Vagina (tissue), 2 donors: ENCODE measurements around the gene PAQR5. TPM values are rescaled to one million over a fixed set of nuclear protein-coding genes. Genes with fewer than 3 reads are reported as not detected.

ENCODE experiments used
- DNase-seq, 2 donors: peaks; one replicate each; pipeline ENCODE4 v3.0.0-alpha.2; 2017; ENCODE audit errors: extremely low spot score in 2 of 2
- H3K27ac ChIP-seq: fragments of 200-600 bp; sonication (generic); one replicate; pipeline ENCODE4 v1.5.1; 2019
- H3K27me3 ChIP-seq: fragments of 200-600 bp; sonication (generic); one replicate; pipeline ENCODE4 v1.5.1; 2019
- H3K36me3 ChIP-seq, 2 donors: fragments of 200-600 bp; sonication (generic); one replicate each; pipeline ENCODE4 v1.5.1; 2017 to 2019
- H3K4me1 ChIP-seq: fragments of 200-600 bp; sonication (generic); one replicate; pipeline ENCODE4 v1.5.1; 2019
- H3K4me3 ChIP-seq, 2 donors: fragments of 200-600 bp; sonication (generic); 1 replicate in 1 of 2; 2 replicates in 1 of 2; pipeline ENCODE4 v1.5.1; 2016 to 2019
- H3K9me3 ChIP-seq: fragments of 200-600 bp; sonication (generic); one replicate; pipeline ENCODE4 v1.5.1; 2019
- CTCF ChIP-seq, 3 experiments: fragments of 450-650 bp in 2 of 3; fragments of 200-600 bp in 1 of 3; sonication (generic) in 1 of 3; IDR thresholded peaks; one replicate each; pipeline ENCODE4 v1.5.1; 2017 to 2019; ENCODE audit warnings: antibody characterized with exemption in 3 of 3, mild to moderate bottlenecking in 2 of 3, moderate library complexity in 2 of 3
- POLR2A ChIP-seq, 2 donors: fragments of 450-650 bp; IDR thresholded peaks; one replicate each; pipeline ENCODE4 v1.6.1; 2017; ENCODE audit warnings: antibody characterized with exemption in 2 of 2, mild to moderate bottlenecking in 2 of 2, moderate library complexity in 2 of 2
- POLR2AphosphoS5 ChIP-seq, 2 donors: sonication (generic); formaldehyde crosslinking; IDR thresholded peaks; one replicate each; pipeline ENCODE4 v1.9.0; 2017; ENCODE audit warnings: antibody characterized with exemption in 2 of 2, mild to moderate bottlenecking in 2 of 2, low read depth in 1 of 2; ENCODE audit not compliant: insufficient read depth in 1 of 2
- intact Hi-C: fragments of 100-400 bp; cut with DNase I; formaldehyde crosslinking; loops from one replicate; pipeline ENCODE4 v1.15.1; 2023
- total RNA-seq: library from RNA; depleted of rRNA; stranded (reverse); fragments of >200 nt; gene quantifications from one replicate; pipeline ENCODE4 v1.2.3, GENCODE V29; 2016

The PAQR5 gene
- total RNA-seq, 1 donor from 2014 or later, result 9.1 TPM

DNA sequence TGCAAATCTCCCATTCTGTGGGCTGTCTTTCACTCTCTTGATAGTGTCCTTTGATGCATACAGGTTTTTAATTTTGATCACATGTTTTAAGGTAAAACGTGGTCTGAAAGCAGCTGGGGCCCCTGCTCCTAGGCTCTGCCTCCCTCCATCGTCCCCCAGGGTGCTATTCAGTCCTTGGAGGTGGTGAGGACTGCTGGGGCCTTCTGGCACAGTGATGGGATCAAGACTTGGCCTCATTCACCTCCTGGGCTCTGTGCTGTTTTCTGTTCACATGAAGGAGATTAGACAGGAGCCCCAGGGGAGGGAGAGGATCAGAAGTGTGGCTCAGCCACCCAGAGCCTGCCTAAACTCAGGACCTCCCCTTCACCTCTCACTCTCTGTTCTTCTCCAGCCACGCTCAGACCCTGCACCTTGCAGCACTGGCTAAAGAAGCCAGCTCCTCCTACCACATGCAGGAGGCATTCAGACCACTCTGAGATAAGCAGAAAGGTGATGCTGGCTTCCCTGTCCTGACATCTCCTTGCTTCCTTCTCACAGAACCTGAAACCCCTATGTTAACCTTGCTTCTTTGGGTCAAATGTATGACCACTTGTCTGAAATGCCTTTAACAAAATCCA, 43.9 kb downstream of the PAQR5 start:
- DNase-seq, result no peak
- Histone ChIP-seq H3K9me3 (no peaks in the 10 kb centered on the region), H3K4me1 (no peaks in the 10 kb centered on the region), H3K27me3 (no peaks in the 10 kb centered on the region), H3K4me3 (no peak overlapping the region), H3K36me3 (no peaks in the 10 kb centered on the region), H3K27ac (no peak overlapping the region)
- TF ChIP-seq CTCF (IDR thresholded peaks at IDR 0.05) (no peak), POLR2AphosphoS5 (IDR thresholded peaks at IDR 0.05; ENCODE audit: insufficient read depth in 1 of 2, low read depth in 1 of 2) (no peak), POLR2A (IDR thresholded peaks at IDR 0.05) (no peak)
- intact Hi-C loops, result no loop called here

GRCh38 chr15:69343133-69343532, 44.4 kb downstream of the PAQR5 start:
- H3K27ac ChIP-seq, result no peak overlapping the region
- intact Hi-C loops, result no loop called here
- no peaks in the 10 kb centered on the region for H3K4me1 ChIP-seq
- H3K9me3 ChIP-seq, result no peaks in the 10 kb centered on the region
- no peak overlapping the region for H3K4me3 ChIP-seq
- DNase-seq, result no peak
- no peaks in the 10 kb centered on the region for H3K36me3 ChIP-seq
- no peak for TF ChIP-seq POLR2AphosphoS5 (IDR thresholded peaks at IDR 0.05; ENCODE audit: insufficient read depth in 1 of 2, low read depth in 1 of 2)
- H3K27me3 ChIP-seq, result no peaks in the 10 kb centered on the region

GRCh38 chr15:69344238-69344637, 45.5 kb downstream of the PAQR5 start:
- intact Hi-C loops, result no loop called here
- H3K27ac ChIP-seq, result no peak overlapping the region

DNA sequence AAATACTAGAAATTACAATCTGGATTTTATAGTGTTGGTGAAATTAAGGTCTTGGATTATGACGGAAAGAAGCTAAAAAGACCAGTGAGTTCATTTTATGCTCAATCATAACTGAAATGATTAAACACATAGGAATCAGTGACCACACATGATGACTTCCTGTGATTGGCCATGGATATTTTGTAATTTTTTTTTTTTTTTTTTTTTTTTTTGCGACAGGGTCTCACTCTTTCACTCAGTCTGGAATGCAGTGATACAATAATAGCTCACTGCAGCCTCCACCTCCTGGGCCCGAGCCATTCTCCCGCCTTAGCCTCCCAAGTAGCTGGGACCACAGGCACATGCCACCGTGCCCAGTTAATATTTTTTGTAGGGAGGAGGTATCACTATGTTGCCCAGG, 47.4 kb downstream of the PAQR5 start:
- Histone ChIP-seq H3K27ac (no peak overlapping the region), H3K4me1 (no peaks in the 10 kb centered on the region), H3K9me3 (no peaks in the 10 kb centered on the region), H3K36me3 (no peaks in the 10 kb centered on the region), H3K4me3 (no peak overlapping the region), H3K27me3 (no peaks in the 10 kb centered on the region)
- no peak for DNase-seq
- no peak for TF ChIP-seq CTCF (IDR thresholded peaks at IDR 0.05)
- TF ChIP-seq POLR2AphosphoS5 (IDR thresholded peaks at IDR 0.05; ENCODE audit: insufficient read depth in 1 of 2, low read depth in 1 of 2), result no peak
- no peak for TF ChIP-seq POLR2A (IDR thresholded peaks at IDR 0.05)
- intact Hi-C loops, result no loop called here

More at GRCh38 chr15:69344238-69344637, 45.5 kb downstream of the PAQR5 start:
- no peak overlapping the region for H3K4me3 ChIP-seq
- H3K4me1 ChIP-seq, result no peaks in the 10 kb centered on the region
- no peak for TF ChIP-seq POLR2AphosphoS5 (IDR thresholded peaks at IDR 0.05; ENCODE audit: insufficient read depth in 1 of 2, low read depth in 1 of 2)
- no peak for TF ChIP-seq POLR2A (IDR thresholded peaks at IDR 0.05)
- TF ChIP-seq CTCF (IDR thresholded peaks at IDR 0.05), result no peak
- H3K36me3 ChIP-seq, result no peaks in the 10 kb centered on the region
- no peaks in the 10 kb centered on the region for H3K9me3 ChIP-seq
- no peaks in the 10 kb centered on the region for H3K27me3 ChIP-seq
- no peak for DNase-seq

DNA sequence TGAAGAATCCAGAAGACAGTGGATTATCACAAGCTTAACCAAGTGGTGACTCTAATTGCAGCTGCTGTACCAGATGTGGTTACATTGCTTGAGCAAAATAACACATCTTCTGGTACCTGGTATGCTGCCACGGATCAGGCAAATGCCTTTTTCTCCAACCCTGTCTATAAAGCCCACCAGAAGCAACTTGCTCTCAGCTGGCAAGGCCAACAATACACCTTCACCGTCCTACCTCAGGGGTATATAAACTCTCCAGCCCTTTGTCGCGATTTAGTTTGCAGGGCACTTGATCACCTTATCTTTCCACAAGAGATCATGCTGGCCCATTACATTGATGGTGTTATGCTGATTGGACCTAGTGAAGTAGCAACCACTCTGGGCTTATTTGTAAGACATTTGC, 52.6 kb downstream of the PAQR5 start:
- H3K4me1 ChIP-seq, result no peaks in the 10 kb centered on the region
- no peaks in the 10 kb centered on the region for H3K36me3 ChIP-seq
- no peak for DNase-seq

More for the DNA sequence above, 52.6 kb downstream of the PAQR5 start:
- Histone ChIP-seq H3K4me3 (no peak overlapping the region), H3K27ac (no peak overlapping the region), H3K9me3 (no peaks in the 10 kb centered on the region), H3K27me3 (no peaks in the 10 kb centered on the region)
- TF ChIP-seq POLR2A (IDR thresholded peaks at IDR 0.05) (no peak), CTCF (IDR thresholded peaks at IDR 0.05) (no peak), POLR2AphosphoS5 (IDR thresholded peaks at IDR 0.05; ENCODE audit: insufficient read depth in 1 of 2, low read depth in 1 of 2) (no peak)
- intact Hi-C loops, result no loop called here
